GM23338 (cell line): ENCODE results near the gene NT5C. TPM values are rescaled to one million over a fixed set of nuclear protein-coding genes. Genes with fewer than 3 reads are reported as not detected.

Source experiments
- ATAC-seq: fragments of 200-7000 bp; cut with Tn5 transposase; 3 replicates; pipeline ENCODE4 v1.9.1; 2020
- DNase-seq: peaks from one replicate; pipeline ENCODE4 v3.0.0-alpha.2; 2015; ENCODE audit warnings: low spot score
- H2AFZ ChIP-seq: fragments of 200-600 bp; sonication (generic); 2 replicates; pipeline ENCODE4 v1.8.0; 2016; ENCODE audit warnings: antibody characterized with exemption, mild to moderate bottlenecking, moderate library complexity
- H3F3A ChIP-seq: fragments of 200-600 bp; sonication (generic); replicated peaks from 2 replicates; pipeline ENCODE4 v1.8.0; 2017; ENCODE audit warnings: antibody characterized with exemption, mixed run types, low read depth
- H3K27ac ChIP-seq: fragments of 200-600 bp; sonication (generic); 2 replicates; pipeline ENCODE4 v1.6.1; 2016; ENCODE audit warnings: low read depth
- H3K27me3 ChIP-seq: fragments of 200-600 bp; sonication (generic); 2 replicates; pipeline ENCODE4 v1.8.0; 2016; ENCODE audit warnings: mild to moderate bottlenecking, mixed run types, moderate library complexity; ENCODE audit not compliant: insufficient read depth
- H3K36me3 ChIP-seq: fragments of 200-600 bp; sonication (generic); 2 replicates; pipeline ENCODE4 v1.8.0; 2016; ENCODE audit warnings: mild to moderate bottlenecking; ENCODE audit not compliant: insufficient read depth
- H3K4me1 ChIP-seq: fragments of 200-600 bp; sonication (generic); 2 replicates; pipeline ENCODE4 v1.8.0; 2016; ENCODE audit warnings: mild to moderate bottlenecking, moderate library complexity; ENCODE audit not compliant: insufficient read depth
- H3K4me2 ChIP-seq: fragments of 200-600 bp; sonication (generic); 2 replicates; pipeline ENCODE4 v1.7.1; 2017; ENCODE audit warnings: mixed run types
- H3K4me3 ChIP-seq: fragments of 200-600 bp; sonication (generic); 2 replicates; pipeline ENCODE4 v1.6.1; 2016; ENCODE audit warnings: mixed run types
- H3K79me2 ChIP-seq: fragments of 200-600 bp; sonication (generic); replicated peaks from 2 replicates; pipeline ENCODE4 v1.8.0; 2017; ENCODE audit warnings: mild to moderate bottlenecking; ENCODE audit not compliant: insufficient read depth
- H3K9me2 ChIP-seq: fragments of 200-600 bp; sonication (generic); 2 replicates; pipeline ENCODE4 v1.8.0; 2017; ENCODE audit not compliant: insufficient read depth
- H4K20me1 ChIP-seq: fragments of 200-600 bp; sonication (generic); replicated peaks from 2 replicates; pipeline ENCODE4 v1.8.0; 2017; ENCODE audit warnings: mild to moderate bottlenecking; ENCODE audit not compliant: insufficient read depth
- H3K27ac Mint-ChIP-seq: 2 replicates; pipeline ENCODE4 v1.8.0; 2020; ENCODE audit warnings: inconsistent platforms, mild to moderate bottlenecking, moderate library complexity, mixed read lengths
- H3K27me3 Mint-ChIP-seq: 3 replicates; pipeline ENCODE4 v1.8.0; 2022; ENCODE audit warnings: low read depth, mild to moderate bottlenecking, moderate library complexity, mixed read lengths, inconsistent platforms; ENCODE audit not compliant: insufficient read depth, poor library complexity
- H3K36me3 Mint-ChIP-seq: 3 replicates; pipeline ENCODE4 v1.8.0; 2021; ENCODE audit warnings: low read depth, mild to moderate bottlenecking, inconsistent platforms, moderate library complexity, mixed read lengths
- H3K4me1 Mint-ChIP-seq: 3 replicates; pipeline ENCODE4 v1.8.0; 2020; ENCODE audit warnings: mild to moderate bottlenecking, inconsistent platforms, mixed read lengths
- H3K4me3 Mint-ChIP-seq: 3 replicates; pipeline ENCODE4 v1.8.0; 2021; ENCODE audit warnings: moderate library complexity, mild to moderate bottlenecking, inconsistent platforms, mixed read lengths
- H3K9me3 Mint-ChIP-seq: 3 replicates; pipeline ENCODE4 v1.8.0; 2020; ENCODE audit warnings: moderate library complexity, mild to moderate bottlenecking, inconsistent platforms, mixed read lengths
- CTCF ChIP-seq, 2 experiments: fragments of 200-600 bp in 1 of 2; sonication (generic) in 1 of 2; conservative IDR thresholded peaks; 2 replicates each; pipeline versions ENCODE4 v1.5.1 to v1.6.1; 2016 to 2017; ENCODE audit warnings: antibody characterized with exemption in 2 of 2, low read depth in 2 of 2, mild to moderate bottlenecking in 2 of 2, moderate library complexity in 1 of 2
- ETS1 ChIP-seq: IDR thresholded peaks from 2 replicates; pipeline ENCODE4 v1.6.1; 2016; ENCODE audit warnings: antibody characterized with exemption
- EZH2 ChIP-seq: fragments of 200-600 bp; sonication (generic); IDR thresholded peaks from one replicate; pipeline ENCODE4 v1.8.0; 2017; ENCODE audit warnings: antibody characterized with exemption, mild to moderate bottlenecking, low read depth; ENCODE audit not compliant: unreplicated experiment
- JUNB ChIP-seq: IDR thresholded peaks from one replicate; pipeline ENCODE4 v1.6.1; 2016; ENCODE audit warnings: antibody characterized with exemption; ENCODE audit not compliant: unreplicated experiment
- NANOG ChIP-seq: IDR thresholded peaks from 2 replicates; pipeline ENCODE4 v1.6.1; 2016; ENCODE audit warnings: antibody characterized with exemption, borderline replicate concordance
- POLR2AphosphoS5 ChIP-seq: IDR thresholded peaks from 2 replicates; pipeline ENCODE4 v1.6.1; 2016; ENCODE audit warnings: antibody characterized with exemption, low read depth
- REST ChIP-seq: IDR thresholded peaks from one replicate; pipeline ENCODE4 v1.6.1; 2018; ENCODE audit warnings: antibody characterized with exemption; ENCODE audit not compliant: unreplicated experiment
- STAT1 ChIP-seq: IDR thresholded peaks from one replicate; pipeline ENCODE4 v1.6.1; 2016; ENCODE audit warnings: antibody characterized with exemption; ENCODE audit not compliant: unreplicated experiment
- ZNF114 ChIP-seq: fragments of 250-450 bp; sonication (Bioruptor Pico); IDR thresholded peaks from 2 replicates; pipeline ENCODE4 v1.5.0; 2020; ENCODE audit warnings: mild to moderate bottlenecking, moderate library complexity
- ZNF331 ChIP-seq: fragments of 250-450 bp; sonication (Bioruptor Pico); IDR thresholded peaks from 2 replicates; pipeline ENCODE4 v1.5.0; 2020; ENCODE audit warnings: low read depth, mild to moderate bottlenecking, moderate library complexity
- polyA plus RNA-seq: library from polyadenylated mRNA; unstranded; fragments of >200 nt; fragmentation: Nextera tagmentation; extraction: Ambion mirVana; gene quantifications from 2 replicates; pipeline ENCODE4 v1.2.1, GENCODE V29; 2016
- total RNA-seq: library from RNA; depleted of rRNA; stranded (reverse); fragments of >200 nt; shearing (Covaris generic); gene quantifications from 2 replicates; pipeline ENCODE4 v1.2.3, GENCODE V29; 2014

The NT5C gene
- total and polyA plus RNA-seq, 2 experiments from 2014 or later = 91.7 to 120 TPM

GRCh38 chr17:75097865-75098264 lies 33.7 kb downstream of the NT5C start:
- peaks cover 5% of the 10 kb centered on the region for H3K4me1 ChIP-seq

GRCh38 chr17:75096082-75096625 lies 35.4 kb downstream of the NT5C start:
- no peak overlapping the region for H2AFZ ChIP-seq
- Mint-ChIP-seq H3K36me3 (peaks cover 27% of the 10 kb centered on the region), H3K4me1 (peaks cover 19% of the 10 kb centered on the region), H3K27me3 (peaks cover 19% of the 10 kb centered on the region), H3K27ac (peak overlapping the region; percentile 86), H3K9me3 (no peaks in the 10 kb centered on the region; the same call in 2 of the 3 replicates), H3K4me3 (no peak overlapping the region)
- no peak overlapping the region for H3K4me3 ChIP-seq
- ATAC-seq (peak; percentile 61), DNase-seq (peak; percentile 57)
- H3K27ac ChIP-seq = no peak overlapping the region
- H3F3A ChIP-seq = 0 out of 2 replicates have a peak, but pooled peaks cover 14% of the 10 kb centered on the region
- H3K4me1 ChIP-seq = peaks cover 6% of the 10 kb centered on the region
- no peaks in the 10 kb centered on the region for H3K36me3 ChIP-seq
- H3K9me2 ChIP-seq = no peaks in the 10 kb centered on the region
- no peaks in the 10 kb centered on the region for H3K27me3 ChIP-seq
- peaks cover 11% of the 10 kb centered on the region; the same call in 1 of the 2 replicates for H3K79me2 ChIP-seq
- H4K20me1 ChIP-seq = no peaks in the 10 kb centered on the region; the same call in 1 of the 2 replicates
- H3K4me2 ChIP-seq = no peak overlapping the region
- TF ChIP-seq ZNF114 (CRISPR knock-in tag) (no peak), REST (no peak), ZNF331 (CRISPR knock-in tag) (no peak), JUNB (no peak), ETS1 (no peak), CTCF (conservative IDR thresholded peaks at IDR 0.05; ENCODE audit: low read depth in 2 of 2) (no peak), POLR2AphosphoS5 (no peak), EZH2 (no peak)

More at GRCh38 chr17:75097865-75098264, 33.7 kb downstream of the NT5C start:
- Mint-ChIP-seq H3K9me3 (no peaks in the 10 kb centered on the region), H3K4me3 (no peak overlapping the region), H3K36me3 (peaks cover 31% of the 10 kb centered on the region), H3K4me1 (peaks cover 12% of the 10 kb centered on the region), H3K27ac (no peak overlapping the region), H3K27me3 (peaks cover 14% of the 10 kb centered on the region)
- H3K4me2 ChIP-seq = no peak overlapping the region
- no peak overlapping the region for H3K27ac ChIP-seq
- no peak overlapping the region for H2AFZ ChIP-seq
- H3K9me2 ChIP-seq = no peaks in the 10 kb centered on the region
- peaks cover 2% of the 10 kb centered on the region; the same call in 1 of the 2 replicates for H3F3A ChIP-seq
- H4K20me1 ChIP-seq = no peaks in the 10 kb centered on the region; the same call in 1 of the 2 replicates
- ATAC-seq = no peak
- no peak for TF ChIP-seq NANOG
- TF ChIP-seq ZNF331 (CRISPR knock-in tag) = no peak
- TF ChIP-seq STAT1 = no peak
- no peak for TF ChIP-seq REST
- H3K27me3 ChIP-seq = no peaks in the 10 kb centered on the region
- H3K79me2 ChIP-seq = no peaks in the 10 kb centered on the region
- no peak overlapping the region for H3K4me3 ChIP-seq
- H3K36me3 ChIP-seq = no peaks in the 10 kb centered on the region
- DNase-seq = no peak
